RWPE2 (cell line): Measurements from ENCODE around the gene NRL.

ENCODE experiments used
- ATAC-seq: fragments of 200-7000 bp; cut with Tn5 transposase; 3 replicates; pipeline ENCODE4 v1.9.1; 2021; ENCODE audit warnings: low read depth
- DNase-seq: peaks from one replicate; pipeline ENCODE4 v3.0.0-alpha.2; 2020; ENCODE audit warnings: low spot score
- H3K27ac ChIP-seq: fragments of 450-650 bp; 2 replicates; pipeline ENCODE4 v1.5.1; 2017; ENCODE audit warnings: mild to moderate bottlenecking; ENCODE audit not compliant: poor library complexity, severe bottlenecking
- H3K27me3 ChIP-seq: fragments of 250-450 bp; sonication (Bioruptor Pico); 2 replicates; pipeline ENCODE4 v1.5.1; 2021; ENCODE audit warnings: mild to moderate bottlenecking, moderate library complexity; ENCODE audit not compliant: insufficient read depth, poor library complexity, severe bottlenecking
- H3K36me3 ChIP-seq: fragments of 250-450 bp; sonication (Bioruptor Pico); 2 replicates; pipeline ENCODE4 v1.5.1; 2020; ENCODE audit warnings: low read depth, mild to moderate bottlenecking, moderate library complexity
- H3K4me1 ChIP-seq: fragments of 250-450 bp; sonication (Bioruptor Pico); 2 replicates; pipeline ENCODE4 v1.5.1; 2021; ENCODE audit warnings: mild to moderate bottlenecking, moderate library complexity; ENCODE audit not compliant: insufficient read depth, poor library complexity, severe bottlenecking
- H3K4me3 ChIP-seq: fragments of 250-450 bp; sonication (Bioruptor Pico); 2 replicates; pipeline ENCODE4 v1.5.1; 2021; ENCODE audit warnings: mild to moderate bottlenecking, moderate library complexity; ENCODE audit not compliant: severe bottlenecking
- H3K9me3 ChIP-seq: fragments of 250-450 bp; sonication (Bioruptor Pico); 2 replicates; pipeline ENCODE4 v1.5.1; 2021; ENCODE audit warnings: mild to moderate bottlenecking, moderate library complexity; ENCODE audit not compliant: severe bottlenecking
- TF ChIP-seq, protein P1 (sequence below): fragments of 450-650 bp; IDR thresholded peaks from one replicate; pipeline ENCODE4 v1.5.1; 2017; ENCODE audit warnings: mild to moderate bottlenecking, moderate library complexity; ENCODE audit not compliant: poor library complexity, severe bottlenecking

Gene NRL

DNA sequence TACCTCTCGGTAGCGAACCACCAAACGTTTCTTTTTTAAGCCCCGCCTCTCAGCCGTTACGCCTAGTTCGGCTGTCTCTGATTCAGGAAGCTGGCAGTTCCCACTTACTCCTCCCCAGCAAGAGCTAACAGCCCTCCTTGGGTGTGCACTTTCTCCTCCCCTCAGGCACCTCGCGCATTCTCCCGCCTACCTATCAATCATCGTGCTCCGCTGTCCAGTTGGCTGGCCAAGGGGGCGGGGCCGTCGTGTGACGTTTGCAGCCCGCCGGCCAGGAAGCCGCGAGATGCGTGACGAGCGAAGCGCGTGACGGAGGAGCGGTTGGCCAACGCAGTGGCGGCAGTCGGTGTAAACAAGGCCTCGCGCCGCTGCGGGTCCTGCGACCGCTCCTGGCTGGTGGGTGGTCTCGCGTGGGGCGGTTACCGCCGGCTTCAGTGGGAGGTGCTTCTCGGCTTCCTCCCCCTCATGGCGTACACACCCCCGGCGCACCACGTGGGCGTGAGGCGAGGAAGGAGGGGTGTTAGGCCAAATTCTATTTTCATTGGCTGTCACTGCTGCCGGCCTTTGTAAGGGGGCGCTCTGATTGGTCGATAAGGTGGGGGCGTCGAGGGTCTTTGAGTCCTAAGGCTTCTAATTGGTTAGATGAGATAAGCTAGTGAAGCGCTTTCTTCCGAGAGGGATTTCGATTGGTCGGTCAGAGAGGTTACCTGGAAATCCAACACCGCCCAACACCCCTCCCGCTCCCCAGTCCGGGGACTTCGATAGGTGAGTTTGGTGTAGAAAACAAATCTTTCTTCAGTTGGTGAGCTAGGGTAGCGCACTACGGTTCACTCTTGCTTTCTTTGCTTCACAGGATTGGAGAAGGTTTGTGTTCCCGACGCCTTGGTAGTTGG, at the start of gene NRL, which contains the start of gene DCAF11:
NRL (minus strand) TSS at position 418 of the 890 bp plus-strand sequence. CDS start 32,101 bp downstream, outside the sequence.
DCAF11 (plus strand) TSS at position 246 of the 890 bp plus-strand sequence. CDS start 818 bp downstream, outside the sequence.
- ATAC-seq (peak; percentile 78), DNase-seq (peak; percentile 100)
- Histone ChIP-seq H3K27me3 (no peaks in the 10 kb centered on the region), H3K4me1 (peaks cover 11% of the 10 kb centered on the region), H3K36me3 (peaks cover 34% of the 10 kb centered on the region), H3K4me3 (peak within 1 kb of the TSS; percentile 57), H3K27ac (peak within 1 kb of the TSS; percentile 92), H3K9me3 (no peaks in the 10 kb centered on the region)
- TF ChIP-seq, protein P1, sequence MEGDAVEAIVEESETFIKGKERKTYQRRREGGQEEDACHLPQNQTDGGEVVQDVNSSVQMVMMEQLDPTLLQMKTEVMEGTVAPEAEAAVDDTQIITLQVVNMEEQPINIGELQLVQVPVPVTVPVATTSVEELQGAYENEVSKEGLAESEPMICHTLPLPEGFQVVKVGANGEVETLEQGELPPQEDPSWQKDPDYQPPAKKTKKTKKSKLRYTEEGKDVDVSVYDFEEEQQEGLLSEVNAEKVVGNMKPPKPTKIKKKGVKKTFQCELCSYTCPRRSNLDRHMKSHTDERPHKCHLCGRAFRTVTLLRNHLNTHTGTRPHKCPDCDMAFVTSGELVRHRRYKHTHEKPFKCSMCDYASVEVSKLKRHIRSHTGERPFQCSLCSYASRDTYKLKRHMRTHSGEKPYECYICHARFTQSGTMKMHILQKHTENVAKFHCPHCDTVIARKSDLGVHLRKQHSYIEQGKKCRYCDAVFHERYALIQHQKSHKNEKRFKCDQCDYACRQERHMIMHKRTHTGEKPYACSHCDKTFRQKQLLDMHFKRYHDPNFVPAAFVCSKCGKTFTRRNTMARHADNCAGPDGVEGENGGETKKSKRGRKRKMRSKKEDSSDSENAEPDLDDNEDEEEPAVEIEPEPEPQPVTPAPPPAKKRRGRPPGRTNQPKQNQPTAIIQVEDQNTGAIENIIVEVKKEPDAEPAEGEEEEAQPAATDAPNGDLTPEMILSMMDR: no peak

DNA sequence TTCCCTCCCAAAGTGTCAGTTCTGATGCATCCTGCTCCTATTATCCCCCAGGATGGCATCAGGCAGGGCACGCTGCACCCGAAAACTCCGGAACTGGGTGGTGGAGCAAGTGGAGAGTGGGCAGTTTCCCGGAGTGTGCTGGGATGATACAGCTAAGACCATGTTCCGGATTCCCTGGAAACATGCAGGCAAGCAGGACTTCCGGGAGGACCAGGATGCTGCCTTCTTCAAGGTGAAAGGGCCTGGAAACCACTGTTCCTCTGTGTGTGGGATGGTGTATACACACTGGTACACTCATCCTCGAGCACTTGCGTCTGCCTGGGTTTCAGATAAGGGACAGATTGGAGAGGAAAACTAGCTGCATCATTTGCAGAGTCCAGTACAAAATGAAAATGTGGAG, 47.3 kb upstream of the NRL start:
- H3K27me3 ChIP-seq: no peaks in the 10 kb centered on the region
- no peaks in the 10 kb centered on the region for H3K9me3 ChIP-seq
- H3K27ac ChIP-seq: peak overlapping the region; percentile 71
- peaks cover 3% of the 10 kb centered on the region for H3K4me1 ChIP-seq
- peaks cover 71% of the 10 kb centered on the region for H3K36me3 ChIP-seq
- ATAC-seq (peak; percentile 0; the same call in 1 of the 3 replicates), DNase-seq (no peak)
- TF ChIP-seq, protein P1: no peak
- H3K4me3 ChIP-seq: peak overlapping the region; percentile 51

DNA sequence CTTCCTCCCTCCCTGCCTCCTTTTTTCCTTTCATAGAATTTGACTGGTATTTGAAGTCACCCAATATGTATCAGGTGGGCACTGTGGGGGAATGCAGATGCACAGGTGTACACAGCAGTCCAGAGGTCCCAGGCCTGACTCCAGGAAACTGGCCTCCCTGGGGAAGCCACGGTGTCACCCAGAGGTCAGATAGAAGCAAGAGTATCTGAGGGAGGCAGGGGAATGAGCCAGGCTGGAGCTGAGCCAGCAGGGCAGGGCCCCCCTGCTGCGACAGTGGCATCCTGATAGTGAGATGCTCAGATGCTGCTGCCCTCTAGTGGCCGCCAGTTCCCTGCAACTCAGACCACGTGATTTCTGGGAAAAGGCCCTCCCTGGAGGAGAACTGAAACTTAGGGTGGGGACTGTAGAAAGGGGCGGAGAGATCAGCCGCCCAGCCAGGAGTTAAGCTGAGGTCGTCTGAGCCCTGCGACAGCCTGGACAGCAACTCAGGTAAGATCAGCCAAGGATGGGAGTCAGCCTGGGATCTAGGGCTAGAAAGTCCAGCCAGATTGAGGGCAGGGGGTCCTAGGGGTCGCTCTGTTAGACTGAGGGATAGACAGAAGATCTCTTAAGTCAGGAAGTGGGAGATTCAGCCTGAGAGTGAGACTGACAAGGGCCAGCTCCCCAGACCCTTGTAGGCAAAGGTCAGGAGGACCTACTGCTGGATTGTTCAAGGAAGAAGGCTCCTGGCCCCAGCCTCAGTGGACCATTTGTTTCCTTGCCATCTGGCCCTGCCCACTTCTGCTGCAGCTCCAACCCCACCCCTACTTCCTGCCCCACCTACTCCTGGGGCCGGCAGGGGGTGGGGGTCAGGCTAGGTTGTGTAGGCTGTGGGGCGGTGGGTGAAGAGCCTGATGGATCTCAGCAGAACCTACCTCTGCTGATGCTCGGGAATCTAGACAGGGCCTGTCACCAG, 46.4 kb upstream of the NRL start, which contains the start of gene IRF9:
IRF9 (plus strand) TSS at position 416 of the 955 bp plus-strand sequence. CDS start 880 bp downstream, outside the sequence.
- Histone ChIP-seq H3K4me3 (peak within 1 kb of the TSS; percentile 51), H3K4me1 (peaks cover 3% of the 10 kb centered on the region), H3K27ac (peak within 1 kb of the TSS; percentile 71), H3K27me3 (no peaks in the 10 kb centered on the region), H3K9me3 (no peaks in the 10 kb centered on the region), H3K36me3 (peaks cover 74% of the 10 kb centered on the region)
- TF ChIP-seq, protein P1: peak; percentile 99
- DNase-seq: no peak
- peak; percentile 85 for ATAC-seq

DNA sequence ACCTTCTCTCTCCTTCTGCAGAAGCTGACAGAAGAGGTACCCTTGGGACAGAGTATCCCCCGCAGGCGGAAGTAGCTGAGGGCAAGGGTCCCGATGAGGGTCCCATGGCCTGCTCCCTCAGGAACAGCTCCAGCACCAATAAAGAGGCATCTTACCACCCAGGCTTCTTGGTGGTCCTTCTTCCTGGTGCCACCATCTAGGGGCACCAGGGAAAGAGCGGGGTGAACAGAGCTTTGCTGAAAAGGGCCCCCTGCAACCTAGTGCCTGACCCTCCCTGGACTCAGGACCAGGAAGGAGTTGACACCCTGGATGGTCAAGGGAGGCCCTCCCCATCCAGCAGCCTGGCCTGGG, 45.7 kb upstream of the NRL start:
- peak overlapping the region; percentile 71 for H3K27ac ChIP-seq
- H3K4me1 ChIP-seq: peaks cover 3% of the 10 kb centered on the region
- H3K9me3 ChIP-seq: no peaks in the 10 kb centered on the region
- peaks cover 74% of the 10 kb centered on the region for H3K36me3 ChIP-seq
- no peaks in the 10 kb centered on the region for H3K27me3 ChIP-seq
- ATAC-seq: no peak
- TF ChIP-seq, protein P1: no peak
- no peak for DNase-seq
- no peak overlapping the region for H3K4me3 ChIP-seq
